H9 (cell line): Measurements from ENCODE around the gene ZBTB20. TPM values are rescaled to one million over a fixed set of nuclear protein-coding genes. Genes with fewer than 3 reads are reported as not detected.

Source experiments
- DNase-seq: peaks from one replicate; pipeline ENCODE4 v3.0.0-alpha.2; 2017
- H2AFZ ChIP-seq: one replicate; pipeline ENCODE4 v1.6.1; 2013; ENCODE audit warnings: mild to moderate bottlenecking, low read length, control low read depth, moderate library complexity
- H2AK5ac ChIP-seq: 2 replicates; pipeline ENCODE4 v1.6.1; 2013; ENCODE audit warnings: low read length, control low read depth, mixed read lengths; ENCODE audit not compliant: insufficient read length
- H2BK120ac ChIP-seq: one replicate; pipeline ENCODE4 v1.6.1; 2013; ENCODE audit warnings: low read depth, mild to moderate bottlenecking, low read length, control low read depth, inconsistent platforms; ENCODE audit not compliant: poor library complexity, severe bottlenecking
- H2BK12ac ChIP-seq: 2 replicates; pipeline ENCODE4 v1.6.1; 2013; ENCODE audit warnings: low read length, control low read depth, mixed read lengths, low read depth; ENCODE audit not compliant: insufficient read length
- H2BK15ac ChIP-seq: 2 replicates; pipeline ENCODE4 v1.6.1; 2013; ENCODE audit warnings: low read depth, low read length, control low read depth
- H2BK20ac ChIP-seq: one replicate; pipeline ENCODE4 v1.6.1; 2013; ENCODE audit warnings: low read depth, mild to moderate bottlenecking, low read length, control low read depth, inconsistent platforms; ENCODE audit not compliant: poor library complexity, severe bottlenecking
- H2BK5ac ChIP-seq: 2 replicates; pipeline ENCODE4 v1.6.1; 2013; ENCODE audit warnings: low read length, control low read depth, mixed read lengths; ENCODE audit not compliant: insufficient read length
- H3K14ac ChIP-seq: 2 replicates; pipeline ENCODE4 v1.6.1; 2013; ENCODE audit warnings: low read length, control low read depth; ENCODE audit not compliant: insufficient read depth
- H3K18ac ChIP-seq: 2 replicates; pipeline ENCODE4 v1.6.1; 2013; ENCODE audit warnings: low read depth, mild to moderate bottlenecking, mixed read lengths, low read length, control low read depth; ENCODE audit not compliant: insufficient read length
- H3K23ac ChIP-seq: 2 replicates; pipeline ENCODE4 v1.6.1; 2013; ENCODE audit warnings: low read length, control low read depth, mixed read lengths, low read depth; ENCODE audit not compliant: insufficient read length
- H3K23me2 ChIP-seq: 2 replicates; pipeline ENCODE4 v1.6.1; 2013; ENCODE audit warnings: low read depth, mild to moderate bottlenecking, mixed read lengths, low read length, control low read depth; ENCODE audit not compliant: insufficient read length, poor library complexity, severe bottlenecking
- H3K27ac ChIP-seq: 2 replicates; pipeline ENCODE4 v1.5.1; 2013; ENCODE audit warnings: low read length, control low read depth, mixed read lengths, low read depth; ENCODE audit not compliant: insufficient read length
- H3K27me3 ChIP-seq: 2 replicates; pipeline ENCODE4 v1.6.1; 2013; ENCODE audit warnings: low read length, control low read depth, inconsistent platforms; ENCODE audit not compliant: insufficient read depth
- H3K4ac ChIP-seq: 2 replicates; pipeline ENCODE4 v1.6.1; 2013; ENCODE audit warnings: low read depth, mild to moderate bottlenecking, control low read depth, inconsistent platforms, low read length, moderate library complexity
- H3K4me1 ChIP-seq: 2 replicates; pipeline ENCODE4 v1.6.1; 2013; ENCODE audit warnings: low read length, control low read depth, inconsistent platforms; ENCODE audit not compliant: insufficient read depth
- H3K4me2 ChIP-seq: 2 replicates; pipeline ENCODE4 v1.6.1; 2013; ENCODE audit warnings: low read length, control low read depth, mixed read lengths; ENCODE audit not compliant: insufficient read length, insufficient read depth
- H3K56ac ChIP-seq: 2 replicates; pipeline ENCODE4 v1.6.1; 2013; ENCODE audit warnings: low read depth, mild to moderate bottlenecking, mixed read lengths, low read length, control low read depth; ENCODE audit not compliant: insufficient read length
- H3K79me1 ChIP-seq: 2 replicates; pipeline ENCODE4 v1.6.1; 2013; ENCODE audit warnings: low read depth, mild to moderate bottlenecking, moderate library complexity, low read length, control low read depth, inconsistent platforms; ENCODE audit not compliant: insufficient read depth, poor library complexity, severe bottlenecking
- H3K79me2 ChIP-seq: 2 replicates; pipeline ENCODE4 v1.6.1; 2013; ENCODE audit warnings: low read length, control low read depth, inconsistent platforms; ENCODE audit not compliant: insufficient read depth
- H3K9ac ChIP-seq: 2 replicates; pipeline ENCODE4 v1.6.1; 2013; ENCODE audit warnings: low read length, control low read depth, mixed read lengths; ENCODE audit not compliant: insufficient read length; ENCODE audit errors: extremely low read depth
- H3K9me3 ChIP-seq: one replicate; pipeline ENCODE4 v1.6.1; 2013; ENCODE audit warnings: low read depth, low read length, inconsistent platforms; ENCODE audit not compliant: control insufficient read depth
- H3T11ph ChIP-seq: one replicate; pipeline ENCODE4 v1.6.1; 2013; ENCODE audit warnings: mild to moderate bottlenecking, low read length, control low read depth, inconsistent platforms
- H4K20me1 ChIP-seq: one replicate; pipeline ENCODE4 v1.6.1; 2013; ENCODE audit not compliant: control insufficient read depth, insufficient read length, insufficient read depth
- H4K5ac ChIP-seq: 2 replicates; pipeline ENCODE4 v1.6.1; 2013; ENCODE audit warnings: low read depth, mild to moderate bottlenecking, mixed read lengths, low read length, control low read depth; ENCODE audit not compliant: insufficient read length
- H4K8ac ChIP-seq: replicated peaks from 2 replicates; pipeline ENCODE4 v1.6.1; 2013; ENCODE audit warnings: low read length, control low read depth, mixed read lengths, low read depth; ENCODE audit not compliant: insufficient read length
- H4K91ac ChIP-seq: 2 replicates; pipeline ENCODE4 v1.6.1; 2013; ENCODE audit warnings: low read depth, mild to moderate bottlenecking, moderate library complexity, mixed read lengths, low read length, control low read depth; ENCODE audit not compliant: insufficient read length
- H3K27ac Mint-ChIP-seq, 3 experiments: 2 replicates in 2 of 3; 3 replicates in 1 of 3; pipeline ENCODE4 v1.8.0; 2020 to 2021; ENCODE audit warnings: mixed read lengths in 3 of 3, mild to moderate bottlenecking in 1 of 3, moderate library complexity in 1 of 3
- H3K27me3 Mint-ChIP-seq: 2 replicates; pipeline ENCODE4 v1.8.0; 2021; ENCODE audit warnings: low read depth, mild to moderate bottlenecking, moderate library complexity, mixed read lengths
- H3K36me3 Mint-ChIP-seq, 3 experiments: 2 replicates in 2 of 3; 3 replicates in 1 of 3; pipeline ENCODE4 v1.8.0; 2020 to 2021; ENCODE audit warnings: low read depth in 3 of 3, mixed read lengths in 3 of 3; ENCODE audit not compliant: insufficient read depth in 1 of 3
- H3K4me1 Mint-ChIP-seq, 2 experiments: 2 replicates each; pipeline ENCODE4 v1.8.0; 2020; ENCODE audit warnings: mixed read lengths in 2 of 2
- H3K4me3 Mint-ChIP-seq, 2 experiments: 2 replicates in 1 of 2; 3 replicates in 1 of 2; pipeline ENCODE4 v1.8.0; 2020 to 2021; ENCODE audit warnings: mild to moderate bottlenecking in 2 of 2, mixed read lengths in 2 of 2, moderate library complexity in 1 of 2
- H3K9me3 Mint-ChIP-seq, 2 experiments: 2 replicates in 1 of 2; 3 replicates in 1 of 2; pipeline ENCODE4 v1.8.0; 2020; ENCODE audit warnings: mild to moderate bottlenecking in 2 of 2, mixed read lengths in 2 of 2, moderate library complexity in 1 of 2
- CTCF ChIP-seq: fragments of 200-600 bp; sonication (generic); conservative IDR thresholded peaks from 3 replicates; pipeline ENCODE4 v1.8.0; 2021; ENCODE audit warnings: antibody characterized with exemption, mild to moderate bottlenecking
- WGBS: extraction: QIAGEN DNeasy Blood & Tissue Kit; methylation state at CpG from one replicate; pipeline ENCODE4 v1.1.7; 2013; ENCODE audit warnings: missing lambda C conversion rate, low lambda C conversion rate, mixed read lengths; ENCODE audit not compliant: insufficient read length; ENCODE audit errors: extremely low coverage; 5-methylcytosine and 5-hydroxymethylcytosine counted together
- total RNA-seq: library from RNA; stranded (reverse); gene quantifications from 2 replicates; pipeline ENCODE4 v1.2.1, GENCODE V29; 2021

Gene ZBTB20
- total RNA-seq, 1 experiment from 2014 or later = 0.70 TPM

- H3K4me1 Mint-ChIP-seq = peaks cover 4% of the 10 kb centered on the region in 2 experiments; a peak in 3 of 4 replicates
- H4K20me1 ChIP-seq = no peaks in the 10 kb centered on the region
- H2BK5ac ChIP-seq = no peak overlapping the region
- H3K27ac ChIP-seq = no peak overlapping the region
- no peak overlapping the region for H2BK20ac ChIP-seq
- H3K27ac Mint-ChIP-seq = no peak overlapping the region
- no CpG with 5 or more reads among the region's 4 CpGs for WGBS
- H3K4me1 ChIP-seq = no peaks in the 10 kb centered on the region
- no peak overlapping the region for H3K4me2 ChIP-seq
- no peak overlapping the region for H4K8ac ChIP-seq
- no peaks in the 10 kb centered on the region for H3K9me3 ChIP-seq
- no peak overlapping the region for H2AK5ac ChIP-seq
- no peak overlapping the region for H3K4ac ChIP-seq
- no peak overlapping the region for H3K4me3 Mint-ChIP-seq
- H2BK120ac ChIP-seq = no peak overlapping the region
- no peaks in the 10 kb centered on the region for H3K23me2 ChIP-seq
- H3K79me1 ChIP-seq = no peaks in the 10 kb centered on the region
- H3K79me2 ChIP-seq = no peaks in the 10 kb centered on the region
- no peak overlapping the region for H2BK15ac ChIP-seq
- H4K5ac ChIP-seq = no peak overlapping the region
- H2BK12ac ChIP-seq = no peak overlapping the region
- no peak overlapping the region for H3T11ph ChIP-seq
- H3K9me3 Mint-ChIP-seq = no peaks in the 10 kb centered on the region
- H4K91ac ChIP-seq = no peak overlapping the region
- no peaks in the 10 kb centered on the region; the same call in 1 of the 2 replicates for H3K27me3 Mint-ChIP-seq
- DNase-seq = no peak
- no peak for TF ChIP-seq CTCF
- H2AFZ ChIP-seq = no peak overlapping the region
- H3K36me3 Mint-ChIP-seq = no peaks in the 10 kb centered on the region
- H3K9ac ChIP-seq = no peak overlapping the region
- no peak overlapping the region for H3K14ac ChIP-seq
- no peak overlapping the region for H3K18ac ChIP-seq
- no peak overlapping the region for H3K23ac ChIP-seq
- H3K27me3 ChIP-seq = no peaks in the 10 kb centered on the region
- no peak overlapping the region for H3K56ac ChIP-seq
These were observed 260.2 kb downstream of the ZBTB20 start for GRCh38 chr3:114886905-114887304.
